Inflammatory macrophage treated with lipopolysaccharide for 1 hour (primary cell): Measurements from ENCODE around the gene ANKRD44.
"Not testable (repeated sequence)": the region's sequence is repeated elsewhere in the genome, so short reads cannot be mapped to it uniquely, and the experiment has no call there.

Source experiments
- DNase-seq, 2 donors: peaks; one replicate each; pipeline ENCODE4 v3.0.0-alpha.2; 2020 to 2022

ANKRD44 gene

GRCh38 chr2:197256547-197257170 is 53.9 kb downstream of the ANKRD44 start:
- DNase-seq, result no peak

- no peak for DNase-seq
Observed at GRCh38 chr2:197256021-197256420, 54.6 kb downstream of the ANKRD44 start.

GRCh38 chr2:197255543-197255942 is 55.0 kb downstream of the ANKRD44 start:
- peak; percentile 92 to 95 for DNase-seq

GRCh38 chr2:197254776-197255530 is 55.6 kb downstream of the ANKRD44 start:
- no peak for DNase-seq

GRCh38 chr2:197251576-197251975 is 59.0 kb downstream of the ANKRD44 start:
- no peak for DNase-seq

GRCh38 chr2:197251163-197251562 is 59.4 kb downstream of the ANKRD44 start:
- DNase-seq, result no peak

GRCh38 chr2:197250084-197250397 is 60.5 kb downstream of the ANKRD44 start:
- no peak for DNase-seq

GRCh38 chr2:197249381-197250083 is 61.0 kb downstream of the ANKRD44 start:
- no peak for DNase-seq

GRCh38 chr2:197248623-197249022 is 62.0 kb downstream of the ANKRD44 start:
- DNase-seq, result peak; percentile 54 to 62

- DNase-seq, result no peak
Observed at GRCh38 chr2:197248001-197248401, 62.6 kb downstream of the ANKRD44 start.

GRCh38 chr2:197247083-197247482 is 63.5 kb downstream of the ANKRD44 start:
- no peak for DNase-seq

GRCh38 chr2:197245829-197246804 is 64.5 kb downstream of the ANKRD44 start:
- DNase-seq, result peak in 1 of 2 donors; percentile 72

GRCh38 chr2:197244349-197244748 is 66.2 kb downstream of the ANKRD44 start:
- DNase-seq, result no peak

GRCh38 chr2:197242719-197243118 is 67.9 kb downstream of the ANKRD44 start:
- no peak for DNase-seq

- DNase-seq, result no peak
Observed at GRCh38 chr2:197241596-197241995, 69.0 kb downstream of the ANKRD44 start.

- no peak for DNase-seq
Observed at GRCh38 chr2:197241153-197241552, 69.4 kb downstream of the ANKRD44 start.

GRCh38 chr2:197240421-197241041 is 70.0 kb downstream of the ANKRD44 start:
- DNase-seq, result peak in 1 of 2 donors; percentile 26

- not testable (repeated sequence) for DNase-seq
Observed at GRCh38 chr2:197240018-197240417, 70.6 kb downstream of the ANKRD44 start.

GRCh38 chr2:197239434-197239833 is 71.1 kb downstream of the ANKRD44 start:
- peak; percentile 71 to 73 for DNase-seq

- no peak for DNase-seq
Observed at GRCh38 chr2:197238043-197238365, 72.6 kb downstream of the ANKRD44 start.

- DNase-seq, result no peak
Observed at GRCh38 chr2:197237291-197238042, 73.1 kb downstream of the ANKRD44 start.

GRCh38 chr2:197236816-197237215 is 73.8 kb downstream of the ANKRD44 start:
- DNase-seq, result no peak
